ENCODE data around the gene ACIN1.
A peak's percentile ranks its signal among the peaks of the same experiment; 100 is the strongest.

Gene ACIN1

GRCh38 chr14:23009939-23010726 is 84.8 kb downstream of the ACIN1 start, which contains the start of gene C14orf93:
Gene C14orf93, minus strand, starts transcription at chr14:23010143. Its CDS starts 11,120 bp downstream, at chr14:22999023.
- peak; percentile 73 for DNase-seq

GRCh38 chr14:23009483-23009938 is 85.4 kb downstream of the ACIN1 start:
- no peak for DNase-seq

- no peak for DNase-seq
Measured at GRCh38 chr14:23008831-23009230, 86.1 kb downstream of the ACIN1 start.
